Neural cell (in vitro differentiated cells): ENCODE measurements around the gene DDX53. TPM values are rescaled to one million over a fixed set of nuclear protein-coding genes. Genes with fewer than 3 reads are reported as not detected.

Experiments used
- H2AFZ ChIP-seq: fragments of 200-600, 300-800 bp; sonication (generic), shearing (Covaris generic); 2 replicates; pipeline ENCODE4 v1.6.0; 2014; ENCODE audit warnings: low read depth, mild to moderate bottlenecking, antibody characterized with exemption, low read length, moderate library complexity
- H3F3A ChIP-seq: fragments of 200-600 bp; shearing (Covaris generic); 2 replicates; pipeline ENCODE4 v1.6.1; 2016; ENCODE audit warnings: mild to moderate bottlenecking, moderate library complexity, mixed read lengths, antibody characterized with exemption, low read length; ENCODE audit not compliant: insufficient read depth, poor library complexity, severe bottlenecking
- H3K27ac ChIP-seq: fragments of 200-600, 300-800 bp; sonication (generic), shearing (Covaris generic); 2 replicates; pipeline ENCODE4 v1.5.1; 2014; ENCODE audit warnings: mild to moderate bottlenecking, low read length, moderate library complexity
- H3K27me3 ChIP-seq: fragments of 300-800, 200-600 bp; sonication (generic), shearing (Covaris generic); 2 replicates; pipeline ENCODE4 v1.6.0; 2014; ENCODE audit warnings: mild to moderate bottlenecking, low read depth, low read length, moderate library complexity; ENCODE audit not compliant: insufficient read depth
- H3K36me3 ChIP-seq: fragments of 300-800, 200-600 bp; sonication (generic), shearing (Covaris generic); 2 replicates; pipeline ENCODE4 v1.5.1; 2014; ENCODE audit warnings: mild to moderate bottlenecking, antibody characterized with exemption, low read length, moderate library complexity; ENCODE audit not compliant: insufficient read depth
- H3K4me2 ChIP-seq: fragments of 300-800, 200-600 bp; sonication (generic), shearing (Covaris generic); 2 replicates; pipeline ENCODE4 v1.6.0; 2014; ENCODE audit warnings: mild to moderate bottlenecking, low read length
- H3K4me3 ChIP-seq: fragments of 300-800, 200-600 bp; sonication (generic), shearing (Covaris generic); 2 replicates; pipeline ENCODE4 v1.5.1; 2014; ENCODE audit warnings: mild to moderate bottlenecking, low read length, moderate library complexity
- H3K79me2 ChIP-seq: fragments of 200-600 bp; shearing (Covaris generic); replicated peaks from 2 replicates; pipeline ENCODE4 v1.6.0; 2014; ENCODE audit warnings: mild to moderate bottlenecking, low read length, moderate library complexity; ENCODE audit not compliant: insufficient read depth
- H3K9ac ChIP-seq: fragments of 300-800, 200-600 bp; sonication (generic), shearing (Covaris generic); 2 replicates; pipeline ENCODE4 v1.6.1; 2016; ENCODE audit warnings: mild to moderate bottlenecking, low read length, mixed read lengths
- H3K9me2 ChIP-seq: fragments of 200-600 bp; shearing (Covaris generic); 2 replicates; pipeline ENCODE4 v1.6.1; 2016; ENCODE audit warnings: mild to moderate bottlenecking, low read length, mixed read lengths; ENCODE audit not compliant: insufficient read depth
- H3K9me3 ChIP-seq: fragments of 200-600, 300-800 bp; sonication (generic), shearing (Covaris generic); 2 replicates; pipeline ENCODE4 v1.6.1; 2016; ENCODE audit warnings: mild to moderate bottlenecking, mixed run types, low read length, moderate library complexity, mixed read lengths
- H4K20me1 ChIP-seq: fragments of 200-600 bp; shearing (Covaris generic); 2 replicates; pipeline ENCODE4 v1.6.1; 2016; ENCODE audit warnings: mild to moderate bottlenecking, mixed run types; ENCODE audit not compliant: insufficient read depth
- CTCF ChIP-seq: fragments of 450-650 bp; IDR thresholded peaks from 2 replicates; pipeline ENCODE4 v1.5.1; 2014; ENCODE audit warnings: antibody characterized with exemption, mild to moderate bottlenecking, moderate library complexity; ENCODE audit not compliant: poor library complexity, severe bottlenecking
- EP300 ChIP-seq: fragments of 450-650 bp; conservative IDR thresholded peaks from 2 replicates; pipeline ENCODE4 v1.6.1; 2014; ENCODE audit warnings: antibody characterized with exemption, mild to moderate bottlenecking, moderate library complexity; ENCODE audit not compliant: poor library complexity, severe bottlenecking
- EZH2 ChIP-seq: fragments of 200-600, 300-800 bp; shearing (Covaris generic), sonication (generic); IDR thresholded peaks from 2 replicates; pipeline ENCODE4 v1.6.1; 2014; ENCODE audit warnings: antibody characterized with exemption, low read length, borderline replicate concordance, mild to moderate bottlenecking; ENCODE audit not compliant: insufficient read depth, poor library complexity, severe bottlenecking
- SMC3 ChIP-seq: fragments of 450-650 bp; conservative IDR thresholded peaks from 2 replicates; pipeline ENCODE4 v1.6.1; 2014; ENCODE audit warnings: antibody characterized with exemption, mild to moderate bottlenecking, moderate library complexity; ENCODE audit not compliant: poor library complexity
- polyA plus RNA-seq: library from polyadenylated mRNA; depleted of rRNA; stranded (reverse); fragments of >200 nt; gene quantifications from 2 replicates; pipeline ENCODE4 v1.2.3, GENCODE V29; 2014

The DDX53 gene
- polyA plus RNA-seq, 1 donor from 2014 or later = not detected

- H3K9ac ChIP-seq = no peak overlapping the region
- no peaks in the 10 kb centered on the region for H3K27me3 ChIP-seq
- no peaks in the 10 kb centered on the region for H3K9me2 ChIP-seq
- no peak overlapping the region for H3K4me2 ChIP-seq
- H3K79me2 ChIP-seq = no peaks in the 10 kb centered on the region
- H4K20me1 ChIP-seq = no peaks in the 10 kb centered on the region
- no peak overlapping the region for H3K4me3 ChIP-seq
- TF ChIP-seq EP300 = no peak
- TF ChIP-seq EZH2 = no peak
- no peak for TF ChIP-seq SMC3
- TF ChIP-seq CTCF = no peak
- H3F3A ChIP-seq = no peaks in the 10 kb centered on the region
- H3K27ac ChIP-seq = no peak overlapping the region
- no peaks in the 10 kb centered on the region for H3K36me3 ChIP-seq
- H3K9me3 ChIP-seq = no peaks in the 10 kb centered on the region
- H2AFZ ChIP-seq = no peak overlapping the region
Measured at GRCh38 chrX:23052324-23052723, 52.6 kb downstream of the DDX53 start.
